ENCODE results near the gene IREB2.
"Not testable (repeated sequence)": the region's sequence is repeated elsewhere in the genome, so short reads cannot be mapped to it uniquely, and the experiment has no call there.

The IREB2 gene

DNA sequence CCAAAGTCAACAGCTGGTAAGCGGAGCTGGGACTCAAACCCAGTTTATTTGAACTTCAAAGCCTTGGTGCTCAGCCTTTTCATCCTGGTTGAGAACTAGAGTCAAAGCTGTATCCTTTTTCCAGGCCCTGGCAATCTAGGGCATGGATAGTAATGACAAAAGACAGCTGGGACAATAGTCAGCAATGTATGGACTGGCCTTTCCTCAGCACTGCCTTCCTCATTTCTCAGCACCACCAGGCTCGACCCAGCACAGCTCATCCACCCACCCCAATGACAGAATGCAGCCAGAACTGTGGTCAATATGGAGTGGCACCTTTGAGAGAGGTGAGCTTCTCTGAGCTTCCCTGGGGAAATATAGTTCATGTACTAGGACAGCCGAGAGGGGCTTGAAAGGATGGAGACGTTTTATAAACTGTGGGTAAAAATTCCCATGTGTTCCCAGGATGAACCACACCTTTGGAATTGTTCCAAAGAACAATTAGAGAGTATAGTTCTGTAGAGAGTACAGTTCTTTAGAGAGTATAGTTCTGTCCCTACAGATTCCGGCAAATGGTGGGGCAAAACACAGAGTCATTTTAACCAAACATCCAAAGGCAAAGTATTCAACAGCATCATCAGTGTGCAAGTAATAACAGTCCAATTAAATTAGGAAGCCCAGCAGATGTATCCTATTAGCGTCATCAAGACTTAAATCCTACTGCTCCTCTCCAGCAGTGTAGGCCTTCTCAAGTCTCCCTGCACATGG lies 30.2 kb upstream of the IREB2 start:
- no peak for DNase-seq (ENCODE audit: low read depth)

- DNase-seq (ENCODE audit: low read depth), result no peak
Measured at GRCh38 chr15:78408355-78408640, 29.7 kb upstream of the IREB2 start.

DNA sequence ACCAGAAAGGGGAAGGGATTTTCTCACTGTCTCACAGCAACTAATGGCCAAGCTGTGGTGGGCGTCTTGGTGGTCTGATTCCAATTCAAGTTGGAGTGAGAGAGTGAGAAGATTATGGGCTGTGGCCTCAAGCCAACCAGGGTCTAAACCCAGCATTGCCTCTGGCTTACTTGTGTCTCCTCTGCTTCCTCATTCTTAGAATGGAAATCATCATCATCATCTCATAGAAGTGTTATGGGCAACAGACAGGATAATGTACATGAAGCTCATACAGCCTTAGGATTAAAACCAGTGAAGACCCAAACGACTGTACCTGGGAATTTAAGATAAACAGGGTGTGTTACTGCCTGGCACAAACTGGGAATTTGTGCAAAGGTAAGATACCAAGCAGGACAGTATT lies 29.1 kb upstream of the IREB2 start:
- DNase-seq (ENCODE audit: low read depth), result no peak

GRCh38 chr15:78411061-78411460 lies 27.0 kb upstream of the IREB2 start:
- no peak for DNase-seq (ENCODE audit: low read depth)

GRCh38 chr15:78414621-78415250 lies 23.3 kb upstream of the IREB2 start:
- DNase-seq (ENCODE audit: low read depth), result no peak

GRCh38 chr15:78415284-78415683 lies 22.7 kb upstream of the IREB2 start:
- DNase-seq (ENCODE audit: low read depth), result no peak

DNA sequence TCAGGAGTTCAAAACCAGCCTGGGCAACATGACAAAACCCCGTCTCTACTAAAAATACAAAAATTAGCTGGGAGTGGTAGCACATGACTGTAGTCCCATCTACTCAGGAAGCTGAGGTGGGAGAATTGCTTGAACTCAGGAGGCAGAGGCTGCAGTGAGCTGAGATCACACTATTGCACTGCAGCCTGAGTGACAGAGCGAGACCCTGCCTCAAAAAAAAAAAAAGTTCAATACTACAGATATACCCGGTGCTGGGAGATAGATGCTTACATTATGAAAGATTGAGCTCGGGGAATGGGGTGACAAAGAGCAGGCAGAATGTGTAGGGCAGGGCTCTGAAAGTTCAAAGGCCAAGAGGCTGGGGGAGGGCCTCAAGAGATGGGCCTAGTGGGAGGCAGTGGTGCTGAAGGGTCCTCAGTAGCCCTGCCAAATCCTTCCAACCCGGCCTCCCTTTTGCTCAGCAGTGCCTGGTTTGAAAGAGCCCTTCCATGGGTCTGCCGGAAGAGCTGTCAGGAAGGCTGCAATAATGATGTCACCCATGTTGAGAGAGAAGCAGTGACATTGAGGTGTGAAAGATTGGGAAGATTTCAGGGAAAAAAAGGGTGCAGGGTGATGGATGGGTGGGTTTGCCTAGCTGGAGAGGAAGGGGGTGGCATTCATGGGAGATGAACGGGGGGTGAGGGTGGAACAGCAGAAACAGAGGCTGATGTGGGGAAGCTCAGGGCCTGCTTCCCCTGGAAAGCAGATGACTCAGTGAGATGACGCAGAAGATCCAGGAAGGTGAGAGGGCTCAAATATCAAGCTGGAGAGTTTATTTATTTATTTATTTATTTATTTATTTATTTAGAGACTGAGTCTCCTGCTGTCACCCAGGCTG lies 20.0 kb upstream of the IREB2 start:
- no peak for DNase-seq (ENCODE audit: low read depth)

GRCh38 chr15:78418686-78419085 lies 19.3 kb upstream of the IREB2 start:
- no peak for DNase-seq (ENCODE audit: low read depth)

DNA sequence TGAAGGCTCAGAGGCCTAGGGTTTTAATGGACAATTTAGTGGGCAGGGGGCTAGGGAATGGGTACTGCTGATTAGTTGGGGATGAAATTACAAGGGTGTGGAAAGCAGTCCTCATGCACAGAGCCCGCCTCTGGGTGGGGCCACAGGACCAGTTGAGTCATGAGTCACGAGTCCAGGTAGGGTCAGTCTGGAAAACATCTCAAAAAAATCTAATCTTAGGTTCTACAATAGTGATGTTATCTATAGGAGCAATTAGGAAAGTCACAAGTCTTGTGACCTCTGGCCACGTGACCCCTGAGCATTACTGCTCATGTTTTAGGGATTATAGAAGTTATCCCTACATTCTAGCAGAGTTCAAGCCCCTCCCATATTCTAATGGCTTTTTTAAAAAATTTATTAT lies 18.6 kb upstream of the IREB2 start:
- no peak for DNase-seq (ENCODE audit: low read depth)

DNA sequence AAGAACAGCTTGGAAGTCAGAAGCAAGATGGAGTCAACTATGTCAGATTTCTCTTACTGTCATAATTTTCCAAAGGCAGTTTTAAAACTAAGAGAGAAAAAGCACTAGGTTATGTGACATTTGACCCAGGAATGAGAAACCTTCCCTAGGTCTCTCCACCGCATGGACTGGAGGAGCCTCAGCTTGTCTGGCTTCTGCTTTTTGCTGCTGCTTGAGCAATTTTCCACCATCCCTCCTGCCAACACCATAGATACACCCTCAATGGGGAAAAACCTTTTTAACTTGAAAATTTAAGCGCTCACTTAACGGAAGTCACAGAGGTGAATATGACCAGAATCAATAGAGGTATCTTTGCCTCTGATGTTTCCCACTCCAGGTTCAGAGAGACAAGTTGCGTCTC lies 17.8 kb upstream of the IREB2 start:
- DNase-seq (ENCODE audit: low read depth), result no peak

- no peak for DNase-seq (ENCODE audit: low read depth)
Measured at GRCh38 chr15:78420766-78421165, 17.2 kb upstream of the IREB2 start.

GRCh38 chr15:78421238-78421965 lies 16.6 kb upstream of the IREB2 start:
- DNase-seq (ENCODE audit: low read depth), result no peak

- peak; percentile 45 for DNase-seq (ENCODE audit: low read depth)
Measured at GRCh38 chr15:78422571-78423340, 15.3 kb upstream of the IREB2 start.

DNA sequence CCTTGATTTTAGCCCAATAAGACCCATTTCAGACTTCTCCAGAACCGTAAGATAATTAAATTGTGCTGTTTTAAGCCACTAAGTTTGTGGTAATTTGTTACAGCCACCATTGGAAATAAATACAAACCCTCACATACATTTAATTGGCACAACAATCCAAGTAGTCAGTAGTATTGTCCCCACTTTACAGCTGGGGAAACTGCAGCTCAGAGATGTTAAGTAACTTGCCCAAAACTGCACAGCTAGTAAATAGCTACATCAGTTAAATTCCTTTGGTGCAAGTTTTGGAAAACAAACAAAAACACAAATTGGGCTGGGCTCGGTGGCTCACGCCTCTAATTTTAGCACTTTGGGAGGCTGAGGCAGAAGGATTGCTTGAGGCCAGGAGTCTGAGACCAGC lies 13.3 kb upstream of the IREB2 start:
- DNase-seq (ENCODE audit: low read depth), result no peak

- no peak for DNase-seq (ENCODE audit: low read depth)
Measured at GRCh38 chr15:78425643-78426042, 12.4 kb upstream of the IREB2 start.

- no peak for DNase-seq (ENCODE audit: low read depth)
Measured at GRCh38 chr15:78426300-78426699, 11.7 kb upstream of the IREB2 start.

GRCh38 chr15:78427953-78428352 lies 10.1 kb upstream of the IREB2 start:
- no peak for DNase-seq (ENCODE audit: low read depth)

- DNase-seq (ENCODE audit: low read depth), result no peak
Measured at GRCh38 chr15:78429477-78429876, 8.5 kb upstream of the IREB2 start.

DNA sequence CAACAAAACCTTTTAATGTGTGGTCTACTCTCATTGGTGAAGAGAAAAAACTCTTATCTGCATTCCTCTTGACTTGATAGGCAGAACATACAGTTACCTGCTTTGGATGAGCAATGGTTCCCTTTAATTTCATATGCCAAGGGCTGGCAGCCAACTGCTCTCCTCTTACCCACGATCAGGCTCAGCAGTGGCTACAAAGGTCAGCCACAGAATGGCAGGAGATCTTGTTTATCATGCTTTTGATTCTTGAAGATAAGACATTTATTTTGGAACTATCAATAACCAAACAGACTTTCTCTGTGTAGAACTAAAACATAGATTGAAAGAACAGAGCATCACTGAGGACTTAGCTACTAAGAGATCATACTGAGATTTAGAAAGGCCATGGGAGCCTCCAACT lies 6.1 kb upstream of the IREB2 start:
- no peak for DNase-seq (ENCODE audit: low read depth)

GRCh38 chr15:78432664-78433063 lies 5.4 kb upstream of the IREB2 start:
- DNase-seq (ENCODE audit: low read depth), result no peak

GRCh38 chr15:78434134-78434533 lies 3.9 kb upstream of the IREB2 start:
- DNase-seq (ENCODE audit: low read depth), result no peak

GRCh38 chr15:78434711-78435110 lies 3.3 kb upstream of the IREB2 start:
- not testable (repeated sequence) for DNase-seq (ENCODE audit: low read depth)

All from stimulated activated CD8-positive, alpha-beta memory T cell treated with anti-CD3 and anti-CD28 coated beads, Interleukin-4, amount 100 ng/mL, for 24 hours (primary cell).